Measurements from ENCODE around the gene SLC9B1.

GRCh38 chr4:103010804-103011203, 8.7 kb downstream of the SLC9B1 start:
- TF ChIP-seq CTCF (IDR thresholded peaks at IDR 0.05) (no peak), POLR2A (IDR thresholded peaks at IDR 0.05) (no peak)

Data from testis (tissue), 2 donors.